Body of pancreas (tissue), 4 donors: Measurements from ENCODE around the gene FAF2. TPM values are rescaled to one million over a fixed set of nuclear protein-coding genes. Genes with fewer than 3 reads are reported as not detected.

Source experiments
- ATAC-seq: fragments of 150-250 bp; one replicate; pipeline ENCODE4 v1.9.1; 2016
- DNase-seq, 4 donors: peaks; one replicate each; pipeline ENCODE4 v3.0.0-alpha.2; 2019
- H3K27ac ChIP-seq, 4 donors: fragments of 200-600 bp; sonication (generic); 1 replicate in 3 of 4; 2 replicates in 1 of 4; pipeline versions ENCODE4 v1.5.1 to v1.6.1; 2016 to 2019; ENCODE audit warnings: mild to moderate bottlenecking in 1 of 4, mixed read lengths in 1 of 4, moderate library complexity in 1 of 4
- H3K27me3 ChIP-seq, 2 donors: fragments of 200-600 bp; sonication (generic); one replicate each; pipeline ENCODE4 v1.6.0; 2016; ENCODE audit warnings: mild to moderate bottlenecking in 1 of 2
- H3K36me3 ChIP-seq, 2 donors: fragments of 200-600 bp; sonication (generic); replicated peaks in 1 of 2; 2 replicates each; pipeline ENCODE4 v1.5.1; 2016; ENCODE audit warnings: low read depth in 2 of 2; ENCODE audit not compliant: insufficient read depth in 1 of 2
- H3K4me1 ChIP-seq: fragments of 200-600 bp; sonication (generic); one replicate; pipeline ENCODE4 v1.6.0; 2016
- H3K4me3 ChIP-seq, 2 donors: fragments of 200-600 bp; sonication (generic); 1 replicate in 1 of 2; 2 replicates in 1 of 2; pipeline ENCODE4 v1.5.1; 2016 to 2019
- H3K9me3 ChIP-seq, 3 donors: fragments of 200-600 bp; sonication (generic); 1 replicate in 2 of 3; 2 replicates in 1 of 3; pipeline ENCODE4 v1.5.1; 2016
- POLR2A ChIP-seq, 3 donors: fragments of 450-650 bp; IDR thresholded peaks; one replicate each; pipeline ENCODE4 v1.6.1; 2016; ENCODE audit warnings: antibody characterized with exemption in 3 of 3, mild to moderate bottlenecking in 2 of 3
- WGBS, 2 donors: methylation state at CpG; one replicate each; pipeline ENCODE4 v1.1.5; 2017; 5-methylcytosine and 5-hydroxymethylcytosine counted together
- intact Hi-C: fragments of 100-400 bp; cut with DNase I; formaldehyde crosslinking; loops from one replicate; pipeline ENCODE4 v1.15.1; 2023
- total RNA-seq, 2 donors: library from RNA; depleted of rRNA; stranded (reverse); fragments of >200 nt; gene quantifications; one replicate each; pipeline ENCODE4 v1.1.0, GENCODE V29; 2016
- TF ChIP-seq, protein P1 (sequence below), 7 experiments: fragments of 450-650 bp in 4 of 7; fragments of 200-600 bp in 3 of 7; sonication (generic) in 3 of 7; IDR thresholded peaks; one replicate each; pipeline ENCODE4 v1.5.1; 2016 to 2019; ENCODE audit warnings: antibody characterized with exemption in 7 of 7

Gene FAF2
- total RNA-seq, 2 donors from 2014 or later = 15.8 to 44.2 TPM

DNA sequence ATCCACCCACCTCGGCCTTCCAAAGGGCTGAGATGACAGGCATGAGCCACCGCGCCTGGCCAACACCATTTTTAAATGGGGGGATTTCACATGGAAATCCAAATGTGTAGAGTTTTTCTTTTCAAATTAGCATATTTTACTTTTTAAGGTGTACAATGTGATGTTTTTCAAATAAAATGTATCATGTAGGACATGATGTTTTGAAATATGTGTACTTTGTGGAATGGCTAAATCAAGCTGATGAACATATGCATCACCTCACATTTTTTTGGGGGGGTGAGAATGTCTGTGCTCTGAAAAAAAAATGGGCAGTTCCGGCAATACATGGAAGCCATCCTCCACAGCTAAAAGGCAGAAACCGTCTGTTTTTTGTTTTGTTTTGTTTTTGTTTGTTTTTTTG is 3.4 kb upstream of the FAF2 start:
- intact Hi-C loops = no loop called here
- no peak for ATAC-seq
- WGBS, 2 donors = 89 to 90% methylated on average over 5 of the region's 5 CpGs

GRCh38 chr5:176446028-176446665 is 2.0 kb upstream of the FAF2 start:
- intact Hi-C loops = no loop called here
- WGBS, 2 donors = 80 to 85% methylated on average over 9 of the region's 9 CpGs
- no peak for ATAC-seq

More for the DNA sequence above, 3.4 kb upstream of the FAF2 start:
- Histone ChIP-seq H3K9me3 (no peaks in the 10 kb centered on the region), H3K36me3 (no peaks in the 10 kb centered on the region), H3K27me3 (no peaks in the 10 kb centered on the region), H3K4me3 (no peak overlapping the region), H3K27ac (no peak overlapping the region), H3K4me1 (peaks cover 17% of the 10 kb centered on the region)
- TF ChIP-seq, protein P1, sequence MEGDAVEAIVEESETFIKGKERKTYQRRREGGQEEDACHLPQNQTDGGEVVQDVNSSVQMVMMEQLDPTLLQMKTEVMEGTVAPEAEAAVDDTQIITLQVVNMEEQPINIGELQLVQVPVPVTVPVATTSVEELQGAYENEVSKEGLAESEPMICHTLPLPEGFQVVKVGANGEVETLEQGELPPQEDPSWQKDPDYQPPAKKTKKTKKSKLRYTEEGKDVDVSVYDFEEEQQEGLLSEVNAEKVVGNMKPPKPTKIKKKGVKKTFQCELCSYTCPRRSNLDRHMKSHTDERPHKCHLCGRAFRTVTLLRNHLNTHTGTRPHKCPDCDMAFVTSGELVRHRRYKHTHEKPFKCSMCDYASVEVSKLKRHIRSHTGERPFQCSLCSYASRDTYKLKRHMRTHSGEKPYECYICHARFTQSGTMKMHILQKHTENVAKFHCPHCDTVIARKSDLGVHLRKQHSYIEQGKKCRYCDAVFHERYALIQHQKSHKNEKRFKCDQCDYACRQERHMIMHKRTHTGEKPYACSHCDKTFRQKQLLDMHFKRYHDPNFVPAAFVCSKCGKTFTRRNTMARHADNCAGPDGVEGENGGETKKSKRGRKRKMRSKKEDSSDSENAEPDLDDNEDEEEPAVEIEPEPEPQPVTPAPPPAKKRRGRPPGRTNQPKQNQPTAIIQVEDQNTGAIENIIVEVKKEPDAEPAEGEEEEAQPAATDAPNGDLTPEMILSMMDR (IDR thresholded peaks at IDR 0.05) = no peak
- TF ChIP-seq POLR2A (IDR thresholded peaks at IDR 0.05) = no peak
- DNase-seq = no peak

DNA sequence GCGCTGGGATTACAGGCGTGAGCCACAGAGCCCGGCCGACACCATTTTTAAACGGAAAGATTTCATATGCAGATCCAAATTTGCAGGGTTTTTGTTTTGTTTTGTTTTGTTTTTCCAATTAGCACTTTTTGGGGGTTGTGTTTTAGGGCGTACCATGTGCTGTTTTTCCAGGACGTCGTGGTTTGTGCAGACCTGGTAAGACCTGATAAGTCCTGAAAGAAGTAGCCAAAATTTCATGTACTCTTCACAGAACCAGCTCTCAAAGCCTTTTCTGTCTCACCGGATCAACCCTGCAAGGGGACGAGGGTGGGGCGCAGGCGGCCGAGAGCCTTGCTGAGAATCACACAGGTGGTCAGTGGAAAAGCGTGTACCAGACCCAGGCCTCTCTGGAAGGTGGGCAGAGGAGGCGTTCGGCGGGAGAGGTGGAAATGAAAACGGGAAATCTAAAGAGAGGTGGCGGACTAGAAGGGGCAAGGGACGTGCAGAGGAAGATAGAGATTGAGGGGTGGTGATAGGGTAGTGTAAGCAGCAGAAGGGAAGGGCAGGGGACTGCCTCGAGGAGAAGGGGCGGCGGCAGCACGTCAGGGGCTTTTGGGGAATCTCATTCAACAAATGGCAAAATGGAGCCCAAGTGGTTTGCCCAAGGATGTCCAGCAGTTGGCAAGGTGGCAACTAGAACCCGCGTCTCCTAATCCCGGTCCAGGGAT is 1.1 kb upstream of the FAF2 start:
- TF ChIP-seq, protein P1 (IDR thresholded peaks at IDR 0.05) = no peak
- TF ChIP-seq POLR2A (IDR thresholded peaks at IDR 0.05) = no peak
- 12% methylated on average over 27 of the region's 27 CpGs for WGBS, 2 donors
- intact Hi-C loops = no loop called here
- ATAC-seq (no peak), DNase-seq (peak; percentile 7 to 34 (median 20))
- Histone ChIP-seq H3K27ac (peak overlapping the region; percentile 87 to 96 (median 92)), H3K4me3 (peak overlapping the region; percentile 33 to 40), H3K27me3 (no peaks in the 10 kb centered on the region), H3K36me3 (no peaks in the 10 kb centered on the region), H3K9me3 (no peaks in the 10 kb centered on the region), H3K4me1 (peaks cover 29% of the 10 kb centered on the region)

More at GRCh38 chr5:176446028-176446665, 2.0 kb upstream of the FAF2 start:
- Histone ChIP-seq H3K4me3 (no peak overlapping the region), H3K4me1 (peaks cover 25% of the 10 kb centered on the region), H3K36me3 (no peaks in the 10 kb centered on the region), H3K27me3 (no peaks in the 10 kb centered on the region), H3K9me3 (no peaks in the 10 kb centered on the region), H3K27ac (no peak overlapping the region)
- no peak for DNase-seq
- no peak for TF ChIP-seq POLR2A (IDR thresholded peaks at IDR 0.05)
- TF ChIP-seq, protein P1 (IDR thresholded peaks at IDR 0.05) = no peak

GRCh38 chr5:176447591-176447977 is 601 bp upstream of the FAF2 start:
- Histone ChIP-seq H3K36me3 (no peaks in the 10 kb centered on the region), H3K27me3 (no peaks in the 10 kb centered on the region), H3K4me1 (peaks cover 35% of the 10 kb centered on the region), H3K27ac (peak overlapping the region; percentile 87 to 96 (median 92)), H3K9me3 (no peaks in the 10 kb centered on the region), H3K4me3 (peak overlapping the region; percentile 33 to 40)
- TF ChIP-seq POLR2A (IDR thresholded peaks at IDR 0.05) = no peak
- TF ChIP-seq, protein P1 (IDR thresholded peaks at IDR 0.05) = no peak
- DNase-seq (no peak), ATAC-seq (no peak)
- intact Hi-C loops = no loop called here
- 0% methylated on average over 4 to 34 of the region's 34 CpGs for WGBS, 2 donors
